GM23338 (cell line): ENCODE data around the gene CKB.

Source experiments
- CREB1 ChIP-seq: fragments of 250-450 bp; sonication (Bioruptor Pico); IDR thresholded peaks from 2 replicates; pipeline ENCODE4 v1.5.0; 2020; ENCODE audit warnings: low read depth, mild to moderate bottlenecking, moderate library complexity
- CTCF ChIP-seq, 2 experiments: fragments of 200-600 bp in 1 of 2; sonication (generic) in 1 of 2; conservative IDR thresholded peaks; 2 replicates each; pipeline versions ENCODE4 v1.5.1 to v1.6.1; 2016 to 2017; ENCODE audit warnings: antibody characterized with exemption in 2 of 2, low read depth in 2 of 2, mild to moderate bottlenecking in 2 of 2, moderate library complexity in 1 of 2
- ETS1 ChIP-seq: IDR thresholded peaks from 2 replicates; pipeline ENCODE4 v1.6.1; 2016; ENCODE audit warnings: antibody characterized with exemption
- EZH2 ChIP-seq: fragments of 200-600 bp; sonication (generic); IDR thresholded peaks from one replicate; pipeline ENCODE4 v1.8.0; 2017; ENCODE audit warnings: antibody characterized with exemption, mild to moderate bottlenecking, low read depth; ENCODE audit not compliant: unreplicated experiment
- EZH2phosphoT487 ChIP-seq: fragments of 200-600 bp; sonication (generic); IDR thresholded peaks from one replicate; pipeline ENCODE4 v1.8.1; 2018; ENCODE audit warnings: antibody characterized with exemption; ENCODE audit not compliant: unreplicated experiment
- JUNB ChIP-seq: IDR thresholded peaks from one replicate; pipeline ENCODE4 v1.6.1; 2016; ENCODE audit warnings: antibody characterized with exemption; ENCODE audit not compliant: unreplicated experiment
- NANOG ChIP-seq: IDR thresholded peaks from 2 replicates; pipeline ENCODE4 v1.6.1; 2016; ENCODE audit warnings: antibody characterized with exemption, borderline replicate concordance
- POLR2AphosphoS5 ChIP-seq: IDR thresholded peaks from 2 replicates; pipeline ENCODE4 v1.6.1; 2016; ENCODE audit warnings: antibody characterized with exemption, low read depth
- REST ChIP-seq: IDR thresholded peaks from one replicate; pipeline ENCODE4 v1.6.1; 2018; ENCODE audit warnings: antibody characterized with exemption; ENCODE audit not compliant: unreplicated experiment
- STAT1 ChIP-seq: IDR thresholded peaks from one replicate; pipeline ENCODE4 v1.6.1; 2016; ENCODE audit warnings: antibody characterized with exemption; ENCODE audit not compliant: unreplicated experiment
- ZNF114 ChIP-seq: fragments of 250-450 bp; sonication (Bioruptor Pico); IDR thresholded peaks from 2 replicates; pipeline ENCODE4 v1.5.0; 2020; ENCODE audit warnings: mild to moderate bottlenecking, moderate library complexity
- ZNF331 ChIP-seq: fragments of 250-450 bp; sonication (Bioruptor Pico); IDR thresholded peaks from 2 replicates; pipeline ENCODE4 v1.5.0; 2020; ENCODE audit warnings: low read depth, mild to moderate bottlenecking, moderate library complexity

GRCh38 chr14:103543721-103544387, 21.2 kb upstream of the CKB start:
- no peak for TF ChIP-seq ZNF331 (CRISPR knock-in tag)
- TF ChIP-seq CTCF (conservative IDR thresholded peaks at IDR 0.05; ENCODE audit: low read depth in 2 of 2): no peak
- no peak for TF ChIP-seq POLR2AphosphoS5
- TF ChIP-seq EZH2: no peak
- no peak for TF ChIP-seq EZH2phosphoT487
- TF ChIP-seq JUNB: no peak
- no peak for TF ChIP-seq REST
- no peak for TF ChIP-seq ZNF114
- TF ChIP-seq ETS1: no peak
- TF ChIP-seq NANOG: no peak
- TF ChIP-seq CREB1 (CRISPR knock-in tag): no peak
- TF ChIP-seq STAT1: no peak
